Measurements from ENCODE around the gene FXYD1.

GRCh38 chr19:35106291-35106583 is 32.4 kb upstream of the FXYD1 start:
- TF ChIP-seq POLR2A (IDR thresholded peaks at IDR 0.05), result no peak
- no peak for TF ChIP-seq POLR2AphosphoS5 (IDR thresholded peaks at IDR 0.05)
- TF ChIP-seq, protein P1, sequence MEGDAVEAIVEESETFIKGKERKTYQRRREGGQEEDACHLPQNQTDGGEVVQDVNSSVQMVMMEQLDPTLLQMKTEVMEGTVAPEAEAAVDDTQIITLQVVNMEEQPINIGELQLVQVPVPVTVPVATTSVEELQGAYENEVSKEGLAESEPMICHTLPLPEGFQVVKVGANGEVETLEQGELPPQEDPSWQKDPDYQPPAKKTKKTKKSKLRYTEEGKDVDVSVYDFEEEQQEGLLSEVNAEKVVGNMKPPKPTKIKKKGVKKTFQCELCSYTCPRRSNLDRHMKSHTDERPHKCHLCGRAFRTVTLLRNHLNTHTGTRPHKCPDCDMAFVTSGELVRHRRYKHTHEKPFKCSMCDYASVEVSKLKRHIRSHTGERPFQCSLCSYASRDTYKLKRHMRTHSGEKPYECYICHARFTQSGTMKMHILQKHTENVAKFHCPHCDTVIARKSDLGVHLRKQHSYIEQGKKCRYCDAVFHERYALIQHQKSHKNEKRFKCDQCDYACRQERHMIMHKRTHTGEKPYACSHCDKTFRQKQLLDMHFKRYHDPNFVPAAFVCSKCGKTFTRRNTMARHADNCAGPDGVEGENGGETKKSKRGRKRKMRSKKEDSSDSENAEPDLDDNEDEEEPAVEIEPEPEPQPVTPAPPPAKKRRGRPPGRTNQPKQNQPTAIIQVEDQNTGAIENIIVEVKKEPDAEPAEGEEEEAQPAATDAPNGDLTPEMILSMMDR (IDR thresholded peaks at IDR 0.05 in 8 of 11, conservative IDR thresholded peaks at IDR 0.05 in 3 of 11), result no peak

Measured in spleen (tissue), 7 donors.